AG09309 (cell line): ENCODE results near the gene MBP.

Experiments used
- DNase-seq: peaks from one replicate; pipeline ENCODE4 v3.0.0-alpha.2; 2010; ENCODE audit warnings: low read depth
- H3K4me3 ChIP-seq: 2 replicates; pipeline ENCODE4 v1.5.1; 2011; ENCODE audit warnings: mild to moderate bottlenecking, low read depth, low read length, moderate library complexity; ENCODE audit not compliant: control insufficient read depth
- CTCF ChIP-seq: IDR thresholded peaks from 2 replicates; pipeline ENCODE4 v1.5.1; 2011; ENCODE audit warnings: mild to moderate bottlenecking, low read depth, low read length, inconsistent platforms; ENCODE audit not compliant: insufficient read depth, control insufficient read depth; ENCODE audit errors: missing control alignments

Gene MBP

DNA sequence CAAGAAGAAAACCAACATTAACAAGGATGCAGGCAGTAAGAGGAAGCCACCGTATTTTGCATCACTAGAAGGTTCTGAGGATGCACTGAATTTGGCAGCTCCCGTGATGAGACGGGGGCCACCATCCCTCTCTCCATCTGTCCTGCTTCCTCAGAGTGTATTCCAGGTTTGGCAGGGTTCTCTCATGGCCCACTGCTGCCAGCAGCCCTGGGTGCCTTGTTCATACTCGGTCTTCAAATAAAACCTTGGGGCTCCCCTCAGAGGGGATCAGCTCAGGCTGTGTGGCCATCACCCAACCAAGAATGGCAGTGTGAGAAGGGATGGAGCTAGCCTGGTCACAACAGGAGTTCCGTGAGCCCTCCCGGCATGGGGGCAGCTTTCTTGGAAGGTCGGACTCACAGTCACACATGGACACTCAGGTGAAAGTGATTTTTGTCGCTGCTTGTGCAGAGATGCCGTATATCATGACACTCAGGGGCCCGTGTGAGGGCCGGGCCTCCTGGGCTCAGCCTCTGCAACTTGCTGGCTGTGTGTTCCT, 12.8 kb upstream of the MBP start:
- no peak for TF ChIP-seq CTCF

DNA sequence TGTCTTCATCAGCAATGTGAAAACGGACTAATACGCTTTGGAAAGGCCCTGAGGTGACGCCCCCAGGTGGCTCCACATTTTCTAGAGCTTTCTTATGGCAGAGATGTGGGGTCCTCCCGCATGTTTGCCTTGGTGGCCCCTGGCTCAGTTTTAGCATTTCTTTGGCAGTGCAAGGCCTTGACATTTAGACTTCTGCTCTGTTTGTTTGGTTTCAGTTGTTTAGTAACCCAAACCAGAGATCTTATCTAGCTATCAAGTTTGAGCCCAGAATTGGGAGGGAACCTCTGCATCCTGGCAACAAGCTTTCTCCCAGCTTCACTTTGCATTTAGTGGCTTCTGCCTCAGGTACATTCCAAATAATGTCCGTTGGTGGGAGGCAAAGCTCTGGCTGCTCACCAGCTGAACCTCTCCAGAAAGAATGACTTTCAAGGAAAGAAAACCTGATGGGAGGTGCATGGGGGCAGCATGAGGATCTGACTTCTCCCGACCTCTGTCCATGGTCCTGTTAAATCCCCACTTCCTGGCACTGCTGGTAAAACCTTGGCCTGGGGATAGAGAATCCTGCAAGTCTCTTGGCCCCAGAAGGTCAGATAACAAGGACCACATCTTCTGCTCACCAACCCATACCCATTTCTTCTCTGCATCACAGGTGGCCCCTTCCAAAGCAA, 12.0 kb upstream of the MBP start:
- TF ChIP-seq CTCF = no peak
- DNase-seq = no peak
- no peak overlapping the region for H3K4me3 ChIP-seq

More for the DNA sequence above, 12.8 kb upstream of the MBP start:
- DNase-seq = no peak
- H3K4me3 ChIP-seq = no peak overlapping the region

- no peak overlapping the region for H3K4me3 ChIP-seq
- no peak for DNase-seq
- no peak for TF ChIP-seq CTCF
Measured at GRCh38 chr18:77144046-77144445, 11.5 kb upstream of the MBP start.

DNA sequence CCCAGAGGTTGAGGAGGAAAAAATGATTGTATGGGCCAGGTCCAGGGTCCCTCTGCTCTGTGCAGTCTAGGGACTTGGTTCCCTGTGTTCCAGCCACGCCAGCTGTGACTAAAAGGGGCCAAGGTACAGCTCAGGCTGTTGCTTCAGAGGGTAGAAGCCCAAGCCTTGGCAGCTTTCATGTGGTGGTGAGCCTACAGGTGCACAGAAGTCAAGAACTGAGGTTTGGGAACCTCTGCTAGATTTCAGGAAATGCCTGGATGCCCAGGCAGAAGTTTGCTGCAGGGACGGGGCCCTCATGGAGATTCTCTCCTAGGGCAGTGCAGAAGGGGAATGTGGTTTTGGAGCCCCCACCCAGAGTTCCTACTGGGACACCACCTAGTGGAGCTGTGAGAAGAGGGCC, 10.6 kb upstream of the MBP start:
- no peak for DNase-seq
- no peak overlapping the region for H3K4me3 ChIP-seq
- no peak for TF ChIP-seq CTCF

DNA sequence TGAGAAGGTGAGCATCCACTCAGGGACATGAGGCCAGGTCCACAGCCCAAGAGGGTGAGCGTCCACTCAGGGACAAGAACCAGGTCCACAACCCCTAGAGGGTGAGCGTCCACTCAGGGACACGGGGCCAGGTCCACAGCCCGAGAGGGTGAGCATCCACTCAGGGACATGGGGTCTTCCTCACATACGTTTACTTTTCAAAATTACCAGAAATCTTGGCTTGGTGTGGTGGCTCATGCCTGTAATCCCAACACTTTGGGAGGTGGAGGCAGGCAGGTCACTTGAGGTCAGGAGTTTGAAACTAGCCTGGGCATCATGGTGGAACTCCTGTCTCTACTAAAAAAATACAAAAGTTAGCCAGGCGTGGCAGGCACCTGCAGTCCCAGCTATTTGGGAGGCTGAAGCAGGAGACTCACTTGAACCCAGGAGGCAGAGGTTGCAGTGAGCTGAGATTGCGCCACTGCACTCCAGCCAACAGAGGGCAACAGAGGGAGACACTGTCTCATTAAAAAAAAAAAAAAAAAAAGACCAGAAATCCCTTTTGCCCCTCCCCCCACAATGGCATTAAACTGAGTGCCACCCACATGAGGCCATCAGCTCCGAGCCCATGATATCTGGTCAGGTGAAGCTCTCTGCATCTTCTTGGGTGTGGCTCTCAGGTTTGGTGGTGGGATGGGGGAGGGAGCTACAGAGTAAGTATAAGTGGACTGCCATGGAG, 9.0 kb upstream of the MBP start:
- no peak for DNase-seq
- H3K4me3 ChIP-seq = no peak overlapping the region
- no peak for TF ChIP-seq CTCF

DNA sequence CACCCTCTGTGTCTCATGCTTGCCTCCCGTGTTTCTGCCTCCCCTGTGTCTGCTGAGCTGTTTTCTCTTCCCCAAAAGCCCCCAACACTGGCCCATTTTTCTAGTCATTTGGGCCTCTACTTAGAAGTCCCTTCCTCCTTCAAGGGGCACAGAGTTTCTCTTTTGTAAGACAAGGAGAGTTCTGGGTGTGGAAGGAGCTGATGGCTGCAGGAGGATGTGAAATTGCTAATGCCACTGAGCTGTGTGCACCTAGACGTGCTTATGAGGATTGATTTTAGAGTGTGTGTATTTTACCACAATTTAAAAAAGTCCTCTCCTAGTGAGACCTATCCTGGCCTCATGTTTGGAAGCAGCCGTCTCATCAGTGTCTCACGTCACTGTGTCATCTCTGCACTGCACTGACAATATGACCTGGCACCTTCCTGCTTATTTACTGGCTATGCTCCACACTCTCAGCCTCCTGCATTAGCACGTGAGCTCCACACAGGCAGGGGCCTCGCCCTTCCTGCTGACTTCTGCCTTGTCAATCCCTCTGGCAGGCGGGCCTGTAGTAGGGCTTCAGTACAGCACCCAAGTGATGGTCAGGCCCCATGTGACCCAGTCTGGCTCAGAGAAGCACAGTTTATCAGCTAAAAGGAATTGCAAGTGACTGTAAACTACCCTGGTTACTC, 8.0 kb upstream of the MBP start:
- no peak for TF ChIP-seq CTCF
- DNase-seq = no peak
- H3K4me3 ChIP-seq = no peak overlapping the region
